Sigmoid colon (tissue), 7 donors: Measurements from ENCODE around the gene C1orf35. TPM values are rescaled to one million over a fixed set of nuclear protein-coding genes. Genes with fewer than 3 reads are reported as not detected.

Experiments used
- DNase-seq: peaks from one replicate; pipeline ENCODE4 v3.0.0-alpha.2; 2019
- H3K27ac ChIP-seq, 4 donors: fragments of 200-600 bp; sonication (generic); one replicate each; pipeline ENCODE4 v1.5.1; 2016 to 2019; ENCODE audit warnings: mild to moderate bottlenecking in 1 of 4
- H3K27me3 ChIP-seq, 3 donors: fragments of 200-600 bp; sonication (generic); one replicate each; pipeline ENCODE4 v1.5.1; 2019; ENCODE audit warnings: mild to moderate bottlenecking in 1 of 3
- H3K36me3 ChIP-seq, 4 donors: fragments of 200-600 bp; sonication (generic); one replicate each; pipeline ENCODE4 v1.5.1; 2016 to 2019
- H3K4me1 ChIP-seq, 4 donors: fragments of 200-600 bp; sonication (generic); one replicate each; pipeline ENCODE4 v1.5.1; 2017 to 2019
- H3K4me3 ChIP-seq, 4 donors: fragments of 200-600 bp; sonication (generic); one replicate each; pipeline ENCODE4 v1.5.1; 2017 to 2019; ENCODE audit warnings: mild to moderate bottlenecking in 2 of 4, moderate library complexity in 1 of 4
- H3K9me3 ChIP-seq, 4 donors: fragments of 200-600 bp in 3 of 4; sonication (generic) in 3 of 4; one replicate each; pipeline versions ENCODE4 v1.5.1 to v1.6.1; 2013 to 2019
- CTCF ChIP-seq, 4 experiments: fragments of 450-650 bp in 3 of 4; fragments of 200-600 bp in 1 of 4; IDR thresholded peaks; one replicate each; pipeline ENCODE4 v1.5.1; 2016 to 2019; ENCODE audit warnings: antibody characterized with exemption in 4 of 4, mild to moderate bottlenecking in 3 of 4, moderate library complexity in 2 of 4
- EP300 ChIP-seq, 4 donors: sonication (generic); formaldehyde crosslinking; IDR thresholded peaks; one replicate each; pipeline ENCODE4 v1.6.1; 2017; ENCODE audit warnings: antibody characterized with exemption in 4 of 4
- POLR2A ChIP-seq, 2 donors: fragments of 450-650 bp; IDR thresholded peaks; one replicate each; pipeline ENCODE4 v1.6.1; 2016; ENCODE audit warnings: antibody characterized with exemption in 2 of 2, mild to moderate bottlenecking in 2 of 2, moderate library complexity in 2 of 2
- POLR2AphosphoS5 ChIP-seq, 4 donors: sonication (generic); formaldehyde crosslinking; IDR thresholded peaks; one replicate each; pipeline ENCODE4 v1.6.1; 2017; ENCODE audit warnings: antibody characterized with exemption in 4 of 4
- WGBS, 2 donors: extraction: QIAGEN DNeasy Blood & Tissue Kit; methylation state at CpG; one replicate each; pipeline ENCODE4 v1.1.7; 2013; 5-methylcytosine and 5-hydroxymethylcytosine counted together
- intact Hi-C: fragments of 100-400 bp; cut with DNase I; formaldehyde crosslinking; loops from one replicate; pipeline ENCODE4 v1.15.1; 2023
- polyA plus RNA-seq, 3 donors: library from polyadenylated mRNA; stranded (reverse); fragments of 200-250 nt; gene quantifications; one replicate each; pipeline ENCODE4 v1.2.3, GENCODE V29; 2013
- total RNA-seq, 4 donors: library from RNA; depleted of rRNA; stranded (reverse); fragments of >200 nt; gene quantifications; one replicate each; pipeline ENCODE4 v1.1.0, GENCODE V29; 2016
- donor health status: healthy with polysubstance abuse.
- donor health status: Bipolar disorder and iron deficiency.
- donor health status: healthy.

Gene C1orf35
- total and polyA plus RNA-seq, 7 donors = 7.8 to 18.1 (median 11.4) TPM

GRCh38 chr1:228105996-228106799, 3.1 kb upstream of the C1orf35 start:
- DNase-seq = no peak
- intact Hi-C loops = no loop called here
- Histone ChIP-seq H3K27ac (no peak overlapping the region), H3K9me3 (no peaks in the 10 kb centered on the region), H3K36me3 (peaks cover 0 to 25% (median 12%) of the 10 kb centered on the region in 4 donors), H3K4me1 (peaks cover 0 to 60% (median 49%) of the 10 kb centered on the region in 4 donors), H3K4me3 (no peak overlapping the region), H3K27me3 (no peaks in the 10 kb centered on the region)
- no peak for TF ChIP-seq EP300 (IDR thresholded peaks at IDR 0.05)
- TF ChIP-seq CTCF (IDR thresholded peaks at IDR 0.05) = no peak
- no peak for TF ChIP-seq POLR2A (IDR thresholded peaks at IDR 0.05)
- no peak for TF ChIP-seq POLR2AphosphoS5 (IDR thresholded peaks at IDR 0.05)
- 86 to 92% methylated on average over 8 of the region's 8 CpGs for WGBS, 2 donors

GRCh38 chr1:228105270-228105995, 2.3 kb upstream of the C1orf35 start:
- no peak for DNase-seq
- peaks cover 0 to 33% (median 12%) of the 10 kb centered on the region in 4 donors for H3K36me3 ChIP-seq
- H3K4me1 ChIP-seq = peaks cover 0 to 62% (median 48%) of the 10 kb centered on the region in 4 donors
- intact Hi-C loops = no loop called here
- TF ChIP-seq POLR2A (IDR thresholded peaks at IDR 0.05) = no peak
- TF ChIP-seq POLR2AphosphoS5 (IDR thresholded peaks at IDR 0.05) = no peak
- TF ChIP-seq CTCF (IDR thresholded peaks at IDR 0.05) = no peak
- TF ChIP-seq EP300 (IDR thresholded peaks at IDR 0.05) = no peak
- WGBS, 2 donors = 85 to 90% methylated on average over 9 of the region's 9 CpGs
- no peak overlapping the region for H3K4me3 ChIP-seq
- H3K27ac ChIP-seq = no peak overlapping the region
- no peaks in the 10 kb centered on the region for H3K9me3 ChIP-seq
- H3K27me3 ChIP-seq = no peaks in the 10 kb centered on the region

- intact Hi-C loops = no loop called here
- no peaks in the 10 kb centered on the region for H3K9me3 ChIP-seq
- no peaks in the 10 kb centered on the region for H3K27me3 ChIP-seq
- no peak overlapping the region for H3K4me3 ChIP-seq
- no peak for TF ChIP-seq EP300 (IDR thresholded peaks at IDR 0.05)
- no peak for TF ChIP-seq POLR2AphosphoS5 (IDR thresholded peaks at IDR 0.05)
- no peak for TF ChIP-seq POLR2A (IDR thresholded peaks at IDR 0.05)
- peak overlapping the region in 3 of 4 donors; percentile 88 to 98 (median 95) for H3K27ac ChIP-seq
- WGBS, 2 donors = 74 to 76% methylated on average over 7 of the region's 7 CpGs
- H3K4me1 ChIP-seq = peaks cover 0 to 57% (median 41%) of the 10 kb centered on the region in 4 donors
- H3K36me3 ChIP-seq = peaks cover 1 to 40% (median 16%) of the 10 kb centered on the region in 4 donors
- DNase-seq = peak; percentile 64
Measured at GRCh38 chr1:228104526-228105269, 1.6 kb upstream of the C1orf35 start.

GRCh38 chr1:228101994-228102790, 933 bp downstream of the C1orf35 start:
- Histone ChIP-seq H3K4me1 (peaks cover 0 to 44% (median 26%) of the 10 kb centered on the region in 4 donors), H3K9me3 (no peaks in the 10 kb centered on the region), H3K4me3 (peak overlapping the region; percentile 70 to 92 (median 78)), H3K27me3 (no peaks in the 10 kb centered on the region), H3K27ac (peak overlapping the region; percentile 88 to 98 (median 95)), H3K36me3 (peaks cover 12 to 57% (median 34%) of the 10 kb centered on the region in 4 donors)
- DNase-seq = peak; percentile 82
- 2 to 5% methylated on average over 73 of the region's 73 CpGs for WGBS, 2 donors
- TF ChIP-seq EP300 (IDR thresholded peaks at IDR 0.05) (no peak), CTCF (IDR thresholded peaks at IDR 0.05) (no peak), POLR2AphosphoS5 (IDR thresholded peaks at IDR 0.05) (no peak), POLR2A (IDR thresholded peaks at IDR 0.05) (no peak)
- intact Hi-C loops = loop anchor here (1.0 to 2.0 kb wide), 2 partner anchors 20 to 65 kb away; partner anchors contain the start of gene ARF1
